ENCODE data around the gene KCNAB1. TPM values are rescaled to one million over a fixed set of nuclear protein-coding genes. Genes with fewer than 3 reads are reported as not detected.

KCNAB1 gene
- total RNA-seq, 1 experiment from 2014 or later, result 1.0 TPM

GRCh38 chr3:156412600-156412999 lies 292.2 kb downstream of the KCNAB1 start:
- Mint-ChIP-seq H3K4me3 (no peak overlapping the region), H3K9me3 (peaks cover 5% of the 10 kb centered on the region; the same call in 1 of the 2 replicates), H3K27ac (no peak overlapping the region; the same call in 1 of the 2 replicates), H3K4me1 (peaks cover 7% of the 10 kb centered on the region), H3K36me3 (no peaks in the 10 kb centered on the region), H3K27me3 (ENCODE audit: low read depth) (no peaks in the 10 kb centered on the region)
- DNase-seq (ENCODE audit: low spot score) (no peak), ATAC-seq (no peak)
- CTCF ChIA-PET, result no interaction called here
- POLR2A ChIA-PET, result no interaction called here
- no peak for TF ChIP-seq FOXP1 (CRISPR knock-in tag; IDR thresholded peaks at IDR 0.05; ENCODE audit: borderline replicate concordance)
- TF ChIP-seq NFE2L1 (CRISPR knock-in tag; IDR thresholded peaks at IDR 0.05), result no peak
- TF ChIP-seq PREB (CRISPR knock-in tag; IDR thresholded peaks at IDR 0.05; ENCODE audit: borderline replicate concordance), result no peak
- TF ChIP-seq GABPB1 (CRISPR knock-in tag; IDR thresholded peaks at IDR 0.05), result no peak
- no peak for TF ChIP-seq PRRX2 (CRISPR knock-in tag; IDR thresholded peaks at IDR 0.05)
- TF ChIP-seq E2F4 (CRISPR knock-in tag; IDR thresholded peaks at IDR 0.05; ENCODE audit: borderline replicate concordance, low read depth), result no peak
- no peak for TF ChIP-seq ZNF263 (CRISPR knock-in tag; IDR thresholded peaks at IDR 0.05; ENCODE audit: low read depth)
- TF ChIP-seq USF2 (CRISPR knock-in tag; IDR thresholded peaks at IDR 0.05), result no peak
- no peak for TF ChIP-seq ZNF138 (CRISPR knock-in tag; conservative IDR thresholded peaks at IDR 0.05)
- no peak for TF ChIP-seq ATF3 (CRISPR knock-in tag; conservative IDR thresholded peaks at IDR 0.05)
- no peak for TF ChIP-seq ZNF281 (CRISPR knock-in tag; IDR thresholded peaks at IDR 0.05)
- TF ChIP-seq ARID4B (CRISPR knock-in tag; IDR thresholded peaks at IDR 0.05; ENCODE audit: borderline replicate concordance), result no peak
- TF ChIP-seq ATF1 (CRISPR knock-in tag; IDR thresholded peaks at IDR 0.05), result no peak
- TF ChIP-seq IRF1 (CRISPR knock-in tag; IDR thresholded peaks at IDR 0.05), result no peak
- no peak for TF ChIP-seq NR3C1 (CRISPR knock-in tag; conservative IDR thresholded peaks at IDR 0.05; ENCODE audit: low read depth)
- TF ChIP-seq NR1H2 (CRISPR knock-in tag; IDR thresholded peaks at IDR 0.05), result no peak
- no peak for TF ChIP-seq NFYB (CRISPR knock-in tag; conservative IDR thresholded peaks at IDR 0.05; ENCODE audit: low read depth)
- TF ChIP-seq CREM (CRISPR knock-in tag; IDR thresholded peaks at IDR 0.05), result no peak
- no peak for TF ChIP-seq TEAD4 (CRISPR knock-in tag; IDR thresholded peaks at IDR 0.05)

All from WTC11 (cell line).